DOHH2 (cell line): Measurements from ENCODE around the gene TOR4A.

ENCODE experiments used
- CTCF ChIP-seq: fragments of 200-600 bp; sonication (generic); IDR thresholded peaks from one replicate; pipeline ENCODE4 v1.5.1; 2014; ENCODE audit warnings: antibody characterized with exemption, mild to moderate bottlenecking, low read depth, low read length; ENCODE audit not compliant: poor library complexity, severe bottlenecking
- EZH2phosphoT487 ChIP-seq: fragments of 200-600 bp; sonication (generic); IDR thresholded peaks from 2 replicates; pipeline ENCODE4 v1.6.1; 2017; ENCODE audit warnings: borderline replicate concordance, mild to moderate bottlenecking, antibody characterized with exemption, low read length, moderate library complexity, mixed read lengths

GRCh38 chr9:137303151-137303892 lies 25.8 kb downstream of the TOR4A start:
- no peak for TF ChIP-seq CTCF
- no peak for TF ChIP-seq EZH2phosphoT487
